Ovary (tissue), 9 donors: ENCODE results near the gene IL1B. TPM values are rescaled to one million over a fixed set of nuclear protein-coding genes. Genes with fewer than 3 reads are reported as not detected.

ENCODE experiments used
- DNase-seq, 5 donors: peaks; one replicate each; pipeline ENCODE4 v3.0.0-alpha.2; 2019 to 2020
- H3K27ac ChIP-seq, 2 donors: fragments of 200-600 bp; one replicate each; pipeline versions ENCODE4 v1.5.1 to v1.8.0; 2019 to 2022
- H3K27me3 ChIP-seq: fragments of 200-600 bp; one replicate; pipeline ENCODE4 v1.8.0; 2022
- H3K36me3 ChIP-seq: fragments of 200-600 bp; sonication (generic); one replicate; pipeline ENCODE4 v1.5.1; 2019
- H3K4me1 ChIP-seq: one replicate; pipeline ENCODE4 v1.8.1; 2013; ENCODE audit warnings: mild to moderate bottlenecking, moderate library complexity; ENCODE audit not compliant: insufficient read depth
- H3K4me3 ChIP-seq: fragments of 200-600 bp; sonication (generic); one replicate; pipeline ENCODE4 v1.5.1; 2017
- H3K9me3 ChIP-seq, 2 donors: fragments of 200-600 bp in 1 of 2; sonication (generic) in 1 of 2; one replicate each; pipeline versions ENCODE4 v1.5.1 to v1.8.1; 2013 to 2019; ENCODE audit warnings: mild to moderate bottlenecking in 1 of 2, moderate library complexity in 1 of 2
- CTCF ChIP-seq, 3 donors: fragments of 450-650 bp in 2 of 3; fragments of 200-600 bp in 1 of 3; IDR thresholded peaks; one replicate each; pipeline versions ENCODE4 v1.5.1 to v1.8.0; 2016 to 2022; ENCODE audit warnings: antibody characterized with exemption in 3 of 3, mild to moderate bottlenecking in 1 of 3
- EP300 ChIP-seq: sonication (generic); formaldehyde crosslinking; IDR thresholded peaks from one replicate; pipeline ENCODE4 v1.6.1; 2017; ENCODE audit warnings: antibody characterized with exemption
- POLR2A ChIP-seq: fragments of 450-650 bp; IDR thresholded peaks from one replicate; pipeline ENCODE4 v1.6.1; 2017; ENCODE audit warnings: antibody characterized with exemption, mild to moderate bottlenecking, moderate library complexity
- WGBS, 3 donors: extraction: QIAGEN DNeasy Blood & Tissue Kit in 1 of 3; methylation state at CpG; one replicate each; pipeline versions ENCODE4 v1.1.5 to v1.1.7; 2013 to 2017; 5-methylcytosine and 5-hydroxymethylcytosine counted together
- intact Hi-C, 4 donors: fragments of 100-400 bp; cut with DNase I; formaldehyde crosslinking; loops; one replicate each; pipeline versions ENCODE4 v1.11.0 to v1.15.1; 2022 to 2023
- polyA plus RNA-seq, 2 donors: library from polyadenylated mRNA; stranded (reverse); fragments of 200-250 nt in 1 of 2; fragments of 350-450 nt in 1 of 2; fragmentation: Illumina TruSeq in 1 of 2; extraction: RNeasy Lipid Tissue Mini Kit (QIAGEN cat#74804) in 1 of 2; gene quantifications; one replicate each; pipeline ENCODE4 v1.2.3, GENCODE V29; 2013 to 2014
- total RNA-seq, 7 donors: library from RNA; depleted of rRNA in 2 of 7; stranded (reverse); fragments of >200 nt in 2 of 7; fragmentation: NEBNext Ultra II Directional in 3 of 7; extraction: Animal tissue kit (Norgen Biotek cat#: 25700) in 3 of 7; gene quantifications; one replicate each; pipeline versions ENCODE4 v1.1.0 to v1.2.4, GENCODE V29; 2016 to 2023
- donor health status: DM: no; HTN: no; CAD: no; lungs with moderate emphysema.
- donor health status: DM: no; HTN: no; CAD: no.
- donor health status: Bipolar disorder and iron deficiency.
- donor health status: DM: yes; HTN: yes; CAD: no.
- donor health status: DM: no; HTN: no; CAD: no.
- donor health status: DM: yes; HTN: yes; CAD: no.

Gene IL1B
- total and polyA plus RNA-seq, 9 donors = 0.39 to 5.2 (median 2.3) TPM; not detected in 1

GRCh38 chr2:112829961-112830681 lies 6.5 kb downstream of the IL1B start:
- Histone ChIP-seq H3K9me3 (no peaks in the 10 kb centered on the region), H3K36me3 (no peaks in the 10 kb centered on the region), H3K27ac (no peak overlapping the region), H3K4me1 (no peaks in the 10 kb centered on the region), H3K4me3 (no peak overlapping the region), H3K27me3 (no peaks in the 10 kb centered on the region)
- DNase-seq = no peak
- no peak for TF ChIP-seq POLR2A
- no peak for TF ChIP-seq CTCF (IDR thresholded peaks at IDR 0.05)
- TF ChIP-seq EP300 = no peak
- intact Hi-C loops = no loop called here
- WGBS, 3 donors = 92 to 93% (median 92%) methylated on average over 10 of the region's 10 CpGs

GRCh38 chr2:112829101-112829960 lies 7.2 kb downstream of the IL1B start:
- no peaks in the 10 kb centered on the region for H3K36me3 ChIP-seq
- H3K4me1 ChIP-seq = no peaks in the 10 kb centered on the region
- TF ChIP-seq EP300 = no peak
- TF ChIP-seq CTCF (IDR thresholded peaks at IDR 0.05) = no peak
- DNase-seq = no peak
- H3K4me3 ChIP-seq = no peak overlapping the region
- H3K9me3 ChIP-seq = no peaks in the 10 kb centered on the region
- intact Hi-C loops = no loop called here
- 27 to 34% (median 32%) methylated on average over 5 of the region's 5 CpGs for WGBS, 3 donors
- no peak overlapping the region for H3K27ac ChIP-seq
- H3K27me3 ChIP-seq = no peaks in the 10 kb centered on the region

- no peaks in the 10 kb centered on the region for H3K4me1 ChIP-seq
- no peaks in the 10 kb centered on the region for H3K36me3 ChIP-seq
- H3K9me3 ChIP-seq = no peaks in the 10 kb centered on the region
- no peak for TF ChIP-seq CTCF (IDR thresholded peaks at IDR 0.05)
- TF ChIP-seq POLR2A = no peak
- TF ChIP-seq EP300 = no peak
- intact Hi-C loops = no loop called here
- no peak overlapping the region for H3K27ac ChIP-seq
- no peak for DNase-seq
- H3K27me3 ChIP-seq = no peaks in the 10 kb centered on the region
- 90 to 93% (median 93%) methylated on average over 3 of the region's 3 CpGs for WGBS, 3 donors
- no peak overlapping the region for H3K4me3 ChIP-seq
These were observed 8.3 kb downstream of the IL1B start for GRCh38 chr2:112828251-112828691.

GRCh38 chr2:112827604-112828185 lies 8.9 kb downstream of the IL1B start:
- Histone ChIP-seq H3K4me1 (no peaks in the 10 kb centered on the region), H3K27ac (no peak overlapping the region), H3K27me3 (no peaks in the 10 kb centered on the region), H3K9me3 (no peaks in the 10 kb centered on the region), H3K36me3 (no peaks in the 10 kb centered on the region), H3K4me3 (no peak overlapping the region)
- WGBS, 3 donors = 68 to 72% (median 71%) methylated on average over 6 of the region's 6 CpGs
- TF ChIP-seq POLR2A (no peak), EP300 (no peak), CTCF (IDR thresholded peaks at IDR 0.05) (no peak)
- no peak for DNase-seq
- intact Hi-C loops = no loop called here
